HK-2 (cell line): ENCODE data around the gene FBXL7.

ENCODE experiments used
- DNase-seq: peaks from one replicate; pipeline ENCODE4 v3.0.0-alpha.2; 2018; ENCODE audit not compliant: unreplicated experiment

The FBXL7 gene

DNA sequence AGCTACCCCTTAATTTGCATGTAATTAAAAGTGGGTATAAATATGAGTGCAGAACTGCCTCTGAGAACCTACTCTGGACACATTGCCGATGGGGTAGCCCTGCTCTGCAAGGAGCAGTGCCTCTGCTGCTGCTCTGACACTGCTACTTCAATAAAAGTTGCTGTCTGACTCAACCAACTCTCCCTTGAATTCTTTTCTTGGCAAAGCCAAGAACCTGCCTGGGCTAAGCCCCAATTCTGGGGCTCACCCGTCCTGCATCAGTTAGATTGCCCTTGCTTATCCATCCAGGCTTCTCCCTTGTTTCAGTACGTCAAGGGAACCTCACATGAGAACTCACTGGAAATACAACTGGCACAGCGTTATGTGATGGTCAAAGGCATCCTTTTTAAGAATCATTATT is 44.1 kb downstream of the FBXL7 start:
- no peak for DNase-seq

DNA sequence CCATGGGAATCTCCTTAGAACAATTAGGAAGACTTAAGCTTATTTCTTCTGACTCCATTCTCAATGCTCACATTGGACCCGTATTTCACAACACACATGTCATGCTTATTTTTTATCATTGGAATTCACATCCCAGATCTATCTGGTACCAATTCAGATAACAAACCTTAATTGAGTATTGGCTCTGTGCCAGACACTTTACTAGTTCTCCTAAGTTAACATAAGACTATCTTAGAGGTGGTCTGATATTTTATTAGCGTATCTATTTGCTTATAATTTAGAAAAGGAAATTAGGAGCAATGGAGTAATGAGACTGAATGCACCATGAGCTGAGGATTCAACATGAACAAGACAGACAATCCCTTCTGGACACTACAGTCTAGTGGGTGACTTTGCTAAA is 45.1 kb downstream of the FBXL7 start:
- no peak for DNase-seq

- DNase-seq = no peak
These were observed 47.4 kb downstream of the FBXL7 start for GRCh38 chr5:15547261-15547839.

GRCh38 chr5:15549961-15550360 is 50.0 kb downstream of the FBXL7 start:
- DNase-seq = no peak

- no peak for DNase-seq
These were observed 50.6 kb downstream of the FBXL7 start for GRCh38 chr5:15550502-15551112.

DNA sequence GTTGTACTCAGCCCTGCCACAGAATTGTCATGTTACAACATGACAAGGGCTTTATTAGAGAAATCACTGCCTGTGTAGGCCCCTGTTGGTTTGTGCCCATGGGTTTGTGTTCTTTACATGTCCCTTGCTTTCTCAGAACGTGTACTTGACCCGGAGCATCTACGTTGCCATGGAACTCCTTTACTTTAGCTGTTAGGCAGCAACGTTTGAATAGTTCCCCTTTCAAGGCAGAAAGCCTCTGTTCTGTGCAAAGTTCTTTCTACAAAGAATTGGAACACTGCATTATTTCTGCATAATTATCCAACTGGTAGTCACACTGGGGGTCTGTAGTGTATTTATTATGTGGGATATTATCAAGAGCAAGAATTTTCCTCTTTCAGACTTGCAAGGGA is 51.1 kb downstream of the FBXL7 start:
- no peak for DNase-seq

GRCh38 chr5:15554542-15554941 is 54.6 kb downstream of the FBXL7 start:
- no peak for DNase-seq

- DNase-seq = no peak
These were observed 55.2 kb downstream of the FBXL7 start for GRCh38 chr5:15555176-15555575.

DNA sequence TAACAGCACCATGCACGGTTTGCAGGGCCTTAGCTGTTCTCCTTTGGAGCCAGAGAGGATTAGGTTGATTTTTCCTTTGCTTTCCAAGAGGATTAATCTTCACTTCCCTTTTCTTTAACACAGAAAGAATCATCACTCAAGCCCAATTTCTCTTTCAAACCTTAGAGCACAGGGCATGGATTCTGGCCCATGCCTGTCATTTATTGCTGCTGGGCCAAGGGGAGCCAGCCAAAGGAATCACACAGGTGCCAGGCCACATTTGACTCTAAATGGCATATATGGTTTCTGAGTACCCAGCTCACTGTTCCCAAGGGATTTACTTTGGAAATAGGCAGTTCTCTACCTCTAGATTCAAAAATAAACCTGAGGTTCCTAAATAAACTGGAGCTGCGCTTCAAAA is 58.3 kb downstream of the FBXL7 start:
- DNase-seq = no peak

DNA sequence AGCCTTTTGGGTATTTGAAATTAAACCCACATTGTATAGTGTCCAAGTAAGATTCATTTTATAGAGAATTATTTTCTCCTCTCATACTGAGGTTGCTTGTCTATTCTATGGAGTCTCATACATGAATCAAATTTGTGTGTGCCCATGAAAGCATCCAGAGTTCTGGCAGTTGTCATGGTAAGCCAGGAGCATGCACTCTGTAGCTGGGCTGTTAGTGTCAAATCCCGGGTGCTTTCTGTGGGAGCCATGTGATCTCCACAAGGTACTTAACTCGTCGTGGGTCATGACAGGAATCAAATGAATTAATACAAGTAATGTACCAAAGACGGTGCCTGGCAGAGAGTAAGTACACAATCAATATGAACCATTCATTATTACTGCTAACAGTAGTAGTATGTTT is 58.7 kb downstream of the FBXL7 start:
- DNase-seq = no peak

- no peak for DNase-seq
These were observed 60.4 kb downstream of the FBXL7 start for GRCh38 chr5:15560421-15560820.

GRCh38 chr5:15564523-15564922 is 64.5 kb downstream of the FBXL7 start:
- no peak for DNase-seq

- DNase-seq = no peak
These were observed 65.0 kb downstream of the FBXL7 start for GRCh38 chr5:15564957-15565356.

GRCh38 chr5:15566306-15566705 is 66.3 kb downstream of the FBXL7 start:
- no peak for DNase-seq

DNA sequence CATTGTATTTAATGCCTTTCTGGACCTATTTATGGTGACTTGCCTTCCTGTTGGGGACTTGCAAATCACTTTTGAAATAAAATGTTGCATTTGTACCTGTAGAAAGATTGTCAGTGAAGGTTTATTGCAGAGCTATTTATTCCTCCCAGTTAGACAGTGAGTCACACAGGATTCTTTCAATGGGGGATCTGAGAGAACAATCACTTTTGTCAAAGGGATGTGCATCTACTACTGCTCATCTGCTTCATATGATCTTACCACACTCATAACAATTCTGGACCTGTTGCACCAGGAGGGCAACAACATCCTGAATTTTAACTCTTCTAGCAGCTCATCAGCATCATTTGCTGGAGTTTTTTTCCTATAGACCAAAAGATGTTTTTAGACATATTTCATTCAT is 66.8 kb downstream of the FBXL7 start:
- no peak for DNase-seq

- no peak for DNase-seq
These were observed 70.5 kb downstream of the FBXL7 start for GRCh38 chr5:15570491-15570890.

DNA sequence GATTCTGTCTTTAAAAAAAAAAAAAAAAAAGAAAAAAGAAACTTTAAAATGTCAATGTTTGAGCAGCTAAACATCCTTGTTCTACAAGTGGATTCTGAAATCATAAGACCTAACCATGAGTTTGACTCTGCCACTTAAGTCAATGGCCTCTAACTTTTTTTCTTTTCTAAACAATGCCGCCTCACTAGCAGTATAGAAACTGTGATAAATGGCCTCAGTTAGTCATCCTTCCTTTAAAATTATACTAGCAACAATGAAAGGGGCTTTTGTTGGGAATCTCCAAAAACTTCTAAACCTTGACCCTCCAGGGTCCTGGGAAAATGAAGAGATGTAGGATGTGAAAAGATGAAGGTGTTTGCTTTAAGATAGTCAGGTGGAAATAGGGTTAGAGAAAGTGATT is 71.1 kb downstream of the FBXL7 start:
- no peak for DNase-seq

DNA sequence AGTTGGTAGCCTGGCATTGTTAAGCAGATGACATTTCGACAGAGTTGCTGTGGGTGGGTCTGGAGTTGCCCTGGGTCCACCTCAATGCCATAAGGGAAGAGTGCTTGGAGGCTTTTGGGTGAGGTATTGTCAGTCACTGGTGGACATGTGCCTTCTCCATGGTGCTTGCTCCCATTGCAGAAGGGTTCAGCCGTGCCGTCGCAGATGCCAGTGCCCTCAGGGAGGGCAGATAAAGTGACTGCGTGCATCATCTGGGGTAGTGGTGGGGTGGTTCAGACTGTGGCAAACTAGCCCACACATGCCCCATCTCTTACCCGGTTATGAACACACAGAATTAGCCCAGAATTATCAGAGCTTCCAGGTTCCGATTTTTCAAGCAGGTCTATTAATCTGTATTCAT is 71.6 kb downstream of the FBXL7 start:
- no peak for DNase-seq

- DNase-seq = no peak
These were observed 73.6 kb downstream of the FBXL7 start for GRCh38 chr5:15573590-15573989.

- no peak for DNase-seq
These were observed 74.1 kb downstream of the FBXL7 start for GRCh38 chr5:15574128-15574527.

GRCh38 chr5:15574806-15575325 is 74.9 kb downstream of the FBXL7 start:
- no peak for DNase-seq

- no peak for DNase-seq
These were observed 75.7 kb downstream of the FBXL7 start for GRCh38 chr5:15575666-15576065.

GRCh38 chr5:15577132-15577531 is 77.2 kb downstream of the FBXL7 start:
- no peak for DNase-seq

DNA sequence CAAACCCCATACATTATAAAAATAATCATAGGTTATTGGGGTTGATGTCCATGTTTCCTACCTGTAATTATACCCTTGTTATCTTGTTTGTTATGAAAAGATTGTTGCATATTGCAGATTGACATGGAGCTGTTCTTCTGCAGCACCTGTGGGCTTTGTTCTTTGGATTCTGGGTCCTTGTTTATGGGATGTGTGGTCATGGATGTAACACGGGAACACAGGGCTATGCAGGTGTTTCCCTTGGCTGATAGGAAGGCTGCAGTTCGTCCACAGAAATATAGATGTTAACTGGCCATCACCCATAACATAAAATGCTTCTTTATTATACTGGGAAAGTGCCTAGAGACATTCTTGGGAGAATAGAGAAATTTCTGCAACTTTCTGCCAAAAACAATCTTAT is 77.9 kb downstream of the FBXL7 start:
- no peak for DNase-seq
